ENCODE measurements around the gene LRRC10.

DNA sequence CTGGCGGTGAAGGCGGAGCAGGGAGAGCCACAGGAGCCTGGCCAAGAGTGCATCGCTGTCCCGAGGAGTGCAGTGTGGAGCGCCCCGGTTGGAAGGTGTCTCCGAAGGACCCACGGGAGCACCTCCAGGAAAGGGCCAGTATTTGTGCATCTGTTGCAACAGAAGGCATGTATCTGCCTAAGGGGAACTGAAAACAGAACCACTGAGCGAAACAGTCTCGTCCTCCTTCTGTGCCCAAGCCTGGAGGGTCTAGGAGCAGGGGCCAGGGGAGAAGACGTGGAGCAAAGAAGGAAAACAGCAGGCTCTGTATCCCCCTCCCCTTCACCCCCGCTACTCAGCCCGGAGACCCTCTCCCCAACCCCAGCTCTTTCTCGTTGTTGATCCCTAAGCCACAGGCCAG is 5.3 kb upstream of the LRRC10 start:
- TF ChIP-seq, protein P1, sequence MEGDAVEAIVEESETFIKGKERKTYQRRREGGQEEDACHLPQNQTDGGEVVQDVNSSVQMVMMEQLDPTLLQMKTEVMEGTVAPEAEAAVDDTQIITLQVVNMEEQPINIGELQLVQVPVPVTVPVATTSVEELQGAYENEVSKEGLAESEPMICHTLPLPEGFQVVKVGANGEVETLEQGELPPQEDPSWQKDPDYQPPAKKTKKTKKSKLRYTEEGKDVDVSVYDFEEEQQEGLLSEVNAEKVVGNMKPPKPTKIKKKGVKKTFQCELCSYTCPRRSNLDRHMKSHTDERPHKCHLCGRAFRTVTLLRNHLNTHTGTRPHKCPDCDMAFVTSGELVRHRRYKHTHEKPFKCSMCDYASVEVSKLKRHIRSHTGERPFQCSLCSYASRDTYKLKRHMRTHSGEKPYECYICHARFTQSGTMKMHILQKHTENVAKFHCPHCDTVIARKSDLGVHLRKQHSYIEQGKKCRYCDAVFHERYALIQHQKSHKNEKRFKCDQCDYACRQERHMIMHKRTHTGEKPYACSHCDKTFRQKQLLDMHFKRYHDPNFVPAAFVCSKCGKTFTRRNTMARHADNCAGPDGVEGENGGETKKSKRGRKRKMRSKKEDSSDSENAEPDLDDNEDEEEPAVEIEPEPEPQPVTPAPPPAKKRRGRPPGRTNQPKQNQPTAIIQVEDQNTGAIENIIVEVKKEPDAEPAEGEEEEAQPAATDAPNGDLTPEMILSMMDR (IDR thresholded peaks at IDR 0.05) = no peak
- no peak for TF ChIP-seq ZFX (IDR thresholded peaks at IDR 0.05; ENCODE audit: borderline replicate concordance)

Data from 22Rv1 (cell line).